Epidermal melanocyte (primary cell): Measurements from ENCODE around the gene SMIM10.
"Not testable (repeated sequence)": the region's sequence is repeated elsewhere in the genome, so short reads cannot be mapped to it uniquely, and the experiment has no call there.

Source experiments
- DNase-seq: peaks from one replicate; pipeline ENCODE4 v3.0.0; 2011; ENCODE audit warnings: low spot score; ENCODE audit not compliant: insufficient read length

SMIM10 gene

GRCh38 chrX:135010921-135011320 is 20.1 kb downstream of the SMIM10 start:
- no peak for DNase-seq

- no peak for DNase-seq
Observed at GRCh38 chrX:135015523-135016245, 24.9 kb downstream of the SMIM10 start.

GRCh38 chrX:135019890-135020289 is 29.1 kb downstream of the SMIM10 start:
- DNase-seq, result not testable (repeated sequence)

- DNase-seq, result not testable (repeated sequence)
Observed at GRCh38 chrX:135023791-135024190, 33.0 kb downstream of the SMIM10 start.

- DNase-seq, result no peak
Observed at GRCh38 chrX:135024526-135024925, 33.7 kb downstream of the SMIM10 start.

- not testable (repeated sequence) for DNase-seq
Observed at GRCh38 chrX:135030207-135030963, 39.6 kb downstream of the SMIM10 start.

GRCh38 chrX:135041149-135042123 is 50.6 kb downstream of the SMIM10 start:
- not testable (repeated sequence) for DNase-seq
